Non-pigmented ciliary epithelial cell (primary cell): ENCODE data around the gene PNO1.

ENCODE experiments used
- DNase-seq: peaks from one replicate; pipeline ENCODE4 v3.0.0-alpha.2; 2010; ENCODE audit warnings: low read depth

PNO1 gene

GRCh38 chr2:68195096-68195495, 37.4 kb downstream of the PNO1 start:
- no peak for DNase-seq

- DNase-seq, result no peak
Observed at GRCh38 chr2:68196120-68196716, 38.5 kb downstream of the PNO1 start.

GRCh38 chr2:68200157-68200787, 42.6 kb downstream of the PNO1 start:
- DNase-seq, result no peak

GRCh38 chr2:68203587-68203986, 45.9 kb downstream of the PNO1 start:
- no peak for DNase-seq

GRCh38 chr2:68206793-68207192, 49.1 kb downstream of the PNO1 start:
- no peak for DNase-seq

GRCh38 chr2:68214381-68214780, 56.7 kb downstream of the PNO1 start:
- DNase-seq, result no peak

GRCh38 chr2:68216454-68217310, 59.0 kb downstream of the PNO1 start:
- no peak for DNase-seq

- DNase-seq, result no peak
Observed at GRCh38 chr2:68217729-68218128, 60.0 kb downstream of the PNO1 start.

- DNase-seq, result no peak
Observed at GRCh38 chr2:68218343-68218901, 60.7 kb downstream of the PNO1 start.

GRCh38 chr2:68222287-68222686, 64.6 kb downstream of the PNO1 start:
- DNase-seq, result no peak

GRCh38 chr2:68223419-68223818, 65.7 kb downstream of the PNO1 start:
- DNase-seq, result no peak

GRCh38 chr2:68225119-68225632, 67.5 kb downstream of the PNO1 start:
- no peak for DNase-seq
